ENCODE data around the gene OR2AG1.
A peak's percentile ranks its signal among the peaks of the same experiment; 100 is the strongest.
"Not testable (repeated sequence)": the region's sequence is repeated elsewhere in the genome, so short reads cannot be mapped to it uniquely, and the experiment has no call there.

Gene OR2AG1

GRCh38 chr11:6790546-6790945 lies 7.7 kb downstream of the OR2AG1 start:
- no peak for DNase-seq (ENCODE audit: low spot score)

- DNase-seq (ENCODE audit: low spot score) = no peak
Measured at GRCh38 chr11:6794639-6795038, 11.8 kb downstream of the OR2AG1 start.

DNA sequence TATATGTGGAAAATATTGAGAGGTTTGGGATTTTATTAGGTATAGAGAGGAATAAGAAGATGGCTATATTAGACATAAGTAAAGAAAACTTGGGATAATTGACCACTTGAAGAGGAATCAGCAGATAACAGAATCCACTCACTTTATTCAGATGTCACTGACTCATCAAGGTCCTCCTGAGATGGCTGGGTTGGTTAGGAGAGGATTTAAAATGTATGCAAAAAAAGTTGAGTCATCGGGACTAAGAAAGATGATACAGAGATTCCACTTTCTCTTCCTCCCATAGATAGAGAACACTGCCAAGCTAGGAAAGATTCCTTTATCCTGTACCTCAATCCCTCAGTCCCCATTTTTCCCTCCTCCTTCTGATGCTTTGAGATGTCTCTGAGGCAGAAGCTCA lies 16.6 kb downstream of the OR2AG1 start, which contains the start of gene OR6A2:
Gene OR6A2, minus strand, starts transcription at position 288 of the 400 bp plus-strand sequence. CDS start 3,981 bp downstream, outside the sequence.
- DNase-seq (ENCODE audit: low spot score) = no peak

DNA sequence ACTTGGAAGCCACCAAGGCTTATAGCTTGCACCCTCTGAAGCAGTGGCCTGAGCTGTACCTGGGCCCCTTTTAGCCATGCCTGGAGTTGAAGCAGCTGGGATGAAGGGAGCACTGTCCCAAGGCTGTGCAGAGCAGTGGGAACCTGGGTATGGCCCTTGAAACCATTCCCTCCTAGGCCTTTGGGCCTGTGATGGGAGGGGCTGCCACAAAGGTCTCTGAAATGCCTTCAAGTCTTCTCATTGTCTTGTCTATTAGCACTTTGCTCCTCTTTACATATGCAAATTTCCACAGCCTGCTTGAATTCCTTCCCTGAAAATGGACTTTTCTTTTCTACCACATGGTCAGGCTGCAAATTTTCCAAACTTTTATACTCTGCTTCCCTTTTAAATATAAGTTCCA lies 18.3 kb downstream of the OR2AG1 start:
- DNase-seq (ENCODE audit: low spot score) = not testable (repeated sequence)

- peak; percentile 40 for DNase-seq (ENCODE audit: low spot score)
Measured at GRCh38 chr11:6812390-6813005, 29.7 kb downstream of the OR2AG1 start.

DNA sequence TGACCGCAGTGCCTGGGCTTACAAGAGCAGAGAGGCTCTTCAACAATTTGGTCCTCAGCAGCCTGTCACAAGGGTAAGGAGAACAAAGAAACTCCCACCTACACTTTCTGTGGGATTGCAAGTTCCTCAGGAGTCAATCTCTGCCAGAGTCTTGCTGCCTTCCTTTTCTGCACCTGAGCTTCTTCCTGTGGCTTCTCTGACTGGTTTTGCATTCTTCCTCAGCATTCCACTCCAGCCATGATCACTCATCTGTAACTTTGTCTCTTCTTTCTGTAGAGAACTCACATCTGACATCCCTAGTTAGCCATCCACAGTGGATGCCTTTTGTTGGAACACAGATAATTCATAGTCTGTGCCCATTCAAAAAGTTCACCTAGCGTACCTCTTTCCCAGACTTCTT lies 30.8 kb downstream of the OR2AG1 start:
- DNase-seq (ENCODE audit: low spot score) = no peak

- no peak for DNase-seq (ENCODE audit: low spot score)
Measured at GRCh38 chr11:6817694-6818093, 34.9 kb downstream of the OR2AG1 start.

- DNase-seq (ENCODE audit: low spot score) = no peak
Measured at GRCh38 chr11:6818967-6819366, 36.1 kb downstream of the OR2AG1 start.

DNA sequence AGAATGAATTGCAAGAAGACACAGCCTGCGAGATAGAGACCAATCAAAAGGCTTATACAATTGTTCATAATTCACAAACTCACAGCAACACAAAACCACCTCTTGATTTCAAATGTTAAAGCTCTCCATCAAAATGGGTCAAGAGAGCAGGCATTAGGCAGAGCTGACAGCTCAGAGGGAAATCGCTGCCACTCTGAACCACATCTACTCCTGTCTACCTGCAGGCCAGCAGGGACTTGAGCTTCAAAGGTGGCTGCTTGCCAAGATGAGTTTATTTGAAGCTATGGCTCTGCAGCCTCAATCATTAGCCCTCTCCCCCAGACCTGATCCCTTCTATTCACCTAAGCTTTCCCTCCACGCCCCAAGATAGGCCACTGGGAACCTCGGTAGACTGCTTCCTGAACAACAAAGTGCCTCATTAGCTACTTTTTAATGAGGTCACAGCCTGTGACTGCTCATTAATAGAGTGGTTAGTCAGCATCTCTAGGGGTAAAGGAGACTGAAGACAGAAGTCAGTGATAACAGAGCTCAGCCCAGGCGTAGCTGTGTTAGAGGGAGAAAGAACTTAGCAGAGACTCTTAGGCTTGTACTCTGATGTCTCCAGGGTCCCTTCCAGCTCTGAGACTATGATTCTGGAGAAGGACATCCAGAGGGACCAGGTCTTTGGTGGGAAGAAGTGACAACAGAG lies 41.5 kb downstream of the OR2AG1 start:
- DNase-seq (ENCODE audit: low spot score) = no peak

DNA sequence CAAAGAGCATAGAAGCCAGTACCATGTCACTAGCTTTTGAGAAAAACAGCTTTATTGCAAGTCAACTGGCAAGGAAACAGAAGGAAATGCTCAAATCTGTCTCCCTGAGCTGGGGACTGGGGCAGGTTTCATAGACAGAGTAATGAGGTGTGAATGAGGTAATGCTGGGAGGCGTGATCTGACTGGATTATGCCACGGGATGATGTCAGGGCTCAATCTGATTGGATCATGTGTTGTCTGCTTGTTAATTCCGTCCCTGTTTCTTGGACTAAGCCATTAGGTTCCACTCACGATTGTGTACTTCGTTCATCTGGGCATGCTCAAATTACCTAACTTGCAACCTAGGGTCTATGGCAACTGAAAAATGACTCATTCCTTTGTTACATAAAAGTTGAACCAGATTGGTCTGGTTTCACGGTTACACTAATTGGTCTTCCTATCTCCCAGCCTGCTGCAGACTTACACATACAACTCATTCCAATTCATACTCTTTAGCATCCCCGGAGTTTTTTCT lies 42.5 kb downstream of the OR2AG1 start:
- DNase-seq (ENCODE audit: low spot score) = no peak

DNA sequence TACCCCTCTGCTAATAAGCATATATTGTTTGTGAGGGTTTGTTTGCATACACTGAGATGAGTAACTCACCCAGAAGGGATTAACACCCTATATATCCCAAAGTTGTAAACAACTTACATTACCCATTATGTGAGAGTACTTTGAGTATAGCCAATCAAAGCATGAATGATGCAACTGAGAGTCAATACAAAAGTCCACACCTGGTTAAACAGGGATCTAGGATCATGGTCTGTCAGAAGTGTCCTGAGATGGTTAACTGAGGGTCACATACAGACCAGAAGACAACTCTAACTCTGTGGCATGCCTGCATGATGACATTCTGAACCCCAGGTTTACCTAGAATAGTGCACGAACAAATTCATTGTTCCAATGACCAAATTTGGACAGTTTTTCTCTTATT lies 45.3 kb downstream of the OR2AG1 start:
- DNase-seq (ENCODE audit: low spot score) = no peak

GRCh38 chr11:6833356-6833755 lies 50.5 kb downstream of the OR2AG1 start:
- no peak for DNase-seq (ENCODE audit: low spot score)

- DNase-seq (ENCODE audit: low spot score) = no peak
Measured at GRCh38 chr11:6834021-6834420, 51.2 kb downstream of the OR2AG1 start.
